ENCODE data around the gene TTC28.

DNA sequence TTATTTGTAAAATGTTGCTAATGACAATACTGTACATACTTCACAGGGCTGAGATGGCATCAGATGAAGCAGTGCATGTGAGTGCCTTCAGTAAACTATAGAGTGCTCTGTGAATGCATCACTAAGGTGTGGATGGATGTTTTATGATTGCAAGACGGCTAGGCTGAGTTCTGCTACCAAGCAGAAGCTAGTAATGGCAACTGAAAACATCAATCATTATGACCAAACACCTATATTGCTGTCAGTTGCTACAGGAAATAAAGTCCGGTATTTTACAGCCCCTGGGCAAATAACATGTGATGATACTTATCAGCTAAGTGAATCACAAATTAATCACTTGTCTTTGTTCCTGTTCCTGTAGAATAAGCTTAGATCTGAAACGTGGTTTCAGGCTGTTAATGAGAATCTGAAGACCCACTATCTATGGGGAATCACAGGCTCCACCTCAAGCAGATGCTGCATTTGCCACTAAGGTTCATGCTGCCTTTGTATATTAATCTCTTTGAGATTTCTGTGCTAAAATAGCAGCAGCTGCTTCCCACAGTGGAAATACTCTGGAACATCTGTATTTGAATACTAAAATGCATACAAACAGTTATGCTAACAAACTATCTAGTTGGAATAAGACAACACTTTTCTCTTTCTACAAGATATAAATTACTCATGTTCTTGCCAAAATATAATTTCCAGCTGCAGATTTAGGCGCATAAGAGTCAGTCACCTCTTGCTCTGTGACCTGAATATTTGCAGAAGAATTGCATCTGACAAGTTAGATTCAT, 506.6 kb downstream of the TTC28 start:
- TF ChIP-seq, protein P1, sequence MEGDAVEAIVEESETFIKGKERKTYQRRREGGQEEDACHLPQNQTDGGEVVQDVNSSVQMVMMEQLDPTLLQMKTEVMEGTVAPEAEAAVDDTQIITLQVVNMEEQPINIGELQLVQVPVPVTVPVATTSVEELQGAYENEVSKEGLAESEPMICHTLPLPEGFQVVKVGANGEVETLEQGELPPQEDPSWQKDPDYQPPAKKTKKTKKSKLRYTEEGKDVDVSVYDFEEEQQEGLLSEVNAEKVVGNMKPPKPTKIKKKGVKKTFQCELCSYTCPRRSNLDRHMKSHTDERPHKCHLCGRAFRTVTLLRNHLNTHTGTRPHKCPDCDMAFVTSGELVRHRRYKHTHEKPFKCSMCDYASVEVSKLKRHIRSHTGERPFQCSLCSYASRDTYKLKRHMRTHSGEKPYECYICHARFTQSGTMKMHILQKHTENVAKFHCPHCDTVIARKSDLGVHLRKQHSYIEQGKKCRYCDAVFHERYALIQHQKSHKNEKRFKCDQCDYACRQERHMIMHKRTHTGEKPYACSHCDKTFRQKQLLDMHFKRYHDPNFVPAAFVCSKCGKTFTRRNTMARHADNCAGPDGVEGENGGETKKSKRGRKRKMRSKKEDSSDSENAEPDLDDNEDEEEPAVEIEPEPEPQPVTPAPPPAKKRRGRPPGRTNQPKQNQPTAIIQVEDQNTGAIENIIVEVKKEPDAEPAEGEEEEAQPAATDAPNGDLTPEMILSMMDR (IDR thresholded peaks at IDR 0.05; ENCODE audit: insufficient read depth, low read length, poor library complexity, severe bottlenecking): no peak
- TF ChIP-seq EZH2phosphoT487 (conservative IDR thresholded peaks at IDR 0.05; ENCODE audit: low read length): no peak

Measured in SU-DHL-6 (cell line).